ENCODE results near the gene HEXD.

The HEXD gene

DNA sequence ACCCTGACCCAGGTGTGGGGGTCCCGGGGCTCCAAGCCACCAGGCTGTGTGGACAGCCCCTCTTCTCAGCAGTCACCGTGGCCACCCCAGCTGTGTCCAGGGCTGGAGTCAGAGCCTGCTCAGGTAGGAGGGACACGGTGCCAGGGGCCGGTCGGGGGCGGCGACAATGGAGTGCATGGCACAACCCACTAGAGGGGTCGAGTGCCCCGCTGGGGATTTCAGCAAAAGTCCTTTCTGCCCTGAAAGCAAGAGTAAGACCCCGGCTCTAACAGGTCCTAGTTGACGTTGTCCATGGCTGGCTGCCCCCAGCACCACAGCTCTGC lies 35.3 kb upstream of the HEXD start:
- no peaks in the 10 kb centered on the region for H3K36me3 Mint-ChIP-seq (ENCODE audit: low read depth)
- H3K27me3 Mint-ChIP-seq (ENCODE audit: low read depth): peaks cover 14% of the 10 kb centered on the region
- no peak overlapping the region for H3K4me3 Mint-ChIP-seq
- no peak for TF ChIP-seq CTCF (IDR thresholded peaks at IDR 0.05; ENCODE audit: unreplicated experiment in 3 of 3)
- no peaks in the 10 kb centered on the region for H3K9me3 Mint-ChIP-seq
- peaks cover 37% of the 10 kb centered on the region for H3K4me1 Mint-ChIP-seq
- H3K27ac Mint-ChIP-seq: peak overlapping the region in 1 of 3 experiments; percentile 82

DNA sequence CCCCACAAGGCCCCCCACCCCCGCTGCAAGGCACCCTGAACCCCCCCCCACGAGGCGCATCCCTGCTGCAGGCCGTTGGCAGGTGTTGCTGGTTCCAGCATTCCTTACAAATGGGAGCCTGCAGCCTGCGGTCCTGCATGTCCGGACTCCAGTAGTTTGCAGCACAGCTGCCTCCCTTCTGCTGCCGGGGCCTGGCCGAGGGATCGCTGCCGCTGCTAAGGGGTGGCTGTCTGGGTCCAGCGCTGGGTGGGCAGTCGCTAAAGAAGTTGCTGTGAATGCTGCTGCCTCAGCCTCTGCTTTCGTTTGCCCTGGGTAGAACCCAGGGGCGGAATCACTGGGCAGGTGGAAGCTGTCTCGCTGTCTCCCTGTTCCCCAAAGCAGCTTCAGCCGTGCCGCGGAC lies 34.7 kb upstream of the HEXD start:
- TF ChIP-seq CTCF (IDR thresholded peaks at IDR 0.05; ENCODE audit: unreplicated experiment in 3 of 3): no peak
- no peaks in the 10 kb centered on the region for H3K9me3 Mint-ChIP-seq
- H3K4me3 Mint-ChIP-seq: peak overlapping the region in 1 of 3 experiments; percentile 61
- no peaks in the 10 kb centered on the region for H3K36me3 Mint-ChIP-seq (ENCODE audit: low read depth)
- peaks cover 38% of the 10 kb centered on the region for H3K4me1 Mint-ChIP-seq
- H3K27ac Mint-ChIP-seq: peak overlapping the region in 2 of 3 experiments; percentile 80 to 82
- H3K27me3 Mint-ChIP-seq (ENCODE audit: low read depth): peaks cover 14% of the 10 kb centered on the region

GRCh38 chr17:82384051-82384729 lies 34.0 kb upstream of the HEXD start:
- H3K9me3 Mint-ChIP-seq: no peaks in the 10 kb centered on the region
- H3K4me1 Mint-ChIP-seq: peaks cover 36% of the 10 kb centered on the region
- H3K36me3 Mint-ChIP-seq (ENCODE audit: low read depth): peaks cover 2% of the 10 kb centered on the region
- no peak overlapping the region for H3K4me3 Mint-ChIP-seq
- H3K27me3 Mint-ChIP-seq (ENCODE audit: low read depth): peaks cover 9% of the 10 kb centered on the region
- H3K27ac Mint-ChIP-seq: peak overlapping the region in 2 of 3 experiments; percentile 80 to 82
- no peak for TF ChIP-seq CTCF (IDR thresholded peaks at IDR 0.05; ENCODE audit: unreplicated experiment in 3 of 3)

- H3K9me3 Mint-ChIP-seq: no peaks in the 10 kb centered on the region
- peak overlapping the region in 1 of 3 experiments; percentile 72 for H3K27ac Mint-ChIP-seq
- TF ChIP-seq CTCF (IDR thresholded peaks at IDR 0.05; ENCODE audit: unreplicated experiment in 3 of 3): no peak
- peaks cover 4% of the 10 kb centered on the region for H3K36me3 Mint-ChIP-seq (ENCODE audit: low read depth)
- peaks cover 39% of the 10 kb centered on the region for H3K4me1 Mint-ChIP-seq
- H3K27me3 Mint-ChIP-seq (ENCODE audit: low read depth): peaks cover 5% of the 10 kb centered on the region
- H3K4me3 Mint-ChIP-seq: no peak overlapping the region
Measured at GRCh38 chr17:82384730-82385481, 33.2 kb upstream of the HEXD start.

DNA sequence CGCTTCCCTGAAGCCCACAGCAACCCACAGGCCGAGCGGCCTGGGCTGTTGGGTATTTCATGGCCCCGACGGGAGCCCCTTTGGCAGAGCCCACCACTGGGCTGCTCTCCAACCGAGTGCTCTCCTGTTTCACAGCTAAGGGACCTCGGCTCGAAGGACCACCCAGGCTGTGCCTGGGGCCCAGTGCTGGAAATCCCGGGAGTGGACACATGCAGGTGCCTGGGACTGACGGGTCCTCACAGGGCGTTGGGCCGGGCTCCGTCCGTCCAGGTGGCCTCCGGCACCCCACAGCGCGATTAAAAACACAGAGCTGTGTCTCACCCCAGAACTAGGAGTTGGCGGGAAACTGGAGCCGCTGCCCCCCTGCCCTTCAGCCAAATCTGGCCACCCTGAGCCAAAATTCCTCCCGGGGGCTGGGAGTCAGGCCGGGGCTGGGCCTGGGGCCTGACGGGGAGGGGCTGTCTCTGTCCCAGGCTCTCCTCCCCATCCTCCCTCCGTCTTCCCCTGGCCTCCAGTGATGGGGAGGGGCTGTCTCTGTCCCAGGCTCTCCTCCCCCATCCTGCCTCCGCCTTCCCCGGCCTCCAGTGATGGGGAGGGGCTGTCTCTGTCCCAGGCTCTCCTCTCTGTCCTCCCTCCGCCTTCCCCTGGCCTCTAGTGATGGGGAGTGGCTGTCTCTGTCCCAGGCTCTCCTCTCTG lies 32.4 kb upstream of the HEXD start:
- TF ChIP-seq CTCF (IDR thresholded peaks at IDR 0.05; ENCODE audit: unreplicated experiment in 3 of 3): no peak
- peaks cover 4% of the 10 kb centered on the region for H3K36me3 Mint-ChIP-seq (ENCODE audit: low read depth)
- H3K4me3 Mint-ChIP-seq: peak overlapping the region in 1 of 3 experiments; percentile 15
- peak overlapping the region; percentile 17 to 77 (median 72) for H3K27ac Mint-ChIP-seq
- H3K9me3 Mint-ChIP-seq: no peaks in the 10 kb centered on the region
- no peaks in the 10 kb centered on the region for H3K27me3 Mint-ChIP-seq (ENCODE audit: low read depth)
- peaks cover 39% of the 10 kb centered on the region for H3K4me1 Mint-ChIP-seq
